Parathyroid adenoma (tissue), 2 donors: ENCODE data around the gene IMMP2L.

Experiments used
- H2AFZ ChIP-seq: fragments of 300-600 bp; sonication (generic); one replicate; pipeline ENCODE4 v1.7.0; 2017; ENCODE audit warnings: antibody characterized with exemption, mild to moderate bottlenecking
- H3K27ac ChIP-seq: fragments of 300-600 bp; sonication (generic); one replicate; pipeline ENCODE4 v1.7.0; 2017
- H3K27me3 ChIP-seq: fragments of 300-600 bp; sonication (generic); one replicate; pipeline ENCODE4 v1.7.0; 2017; ENCODE audit warnings: low read length; ENCODE audit not compliant: control insufficient read depth, insufficient read depth
- H3K36me3 ChIP-seq: fragments of 300-600 bp; sonication (generic); one replicate; pipeline ENCODE4 v1.7.0; 2017; ENCODE audit warnings: low read length; ENCODE audit not compliant: control insufficient read depth, insufficient read depth
- H3K4me1 ChIP-seq: fragments of 300-600 bp; sonication (generic); one replicate; pipeline ENCODE4 v1.7.0; 2017; ENCODE audit warnings: control low read depth
- H3K4me2 ChIP-seq: fragments of 300-600 bp; sonication (generic); one replicate; pipeline ENCODE4 v1.7.0; 2017; ENCODE audit warnings: low read length
- H3K4me3 ChIP-seq: fragments of 300-600 bp; sonication (generic); one replicate; pipeline ENCODE4 v1.7.0; 2017; ENCODE audit warnings: low read depth, low read length
- H3K79me2 ChIP-seq: fragments of 300-600 bp; sonication (generic); one replicate; pipeline ENCODE4 v1.7.0; 2017; ENCODE audit warnings: control low read depth
- H3K9ac ChIP-seq: fragments of 300-600 bp; sonication (generic); one replicate; pipeline ENCODE4 v1.7.0; 2017; ENCODE audit warnings: mild to moderate bottlenecking
- H3K9me3 ChIP-seq: fragments of 300-600 bp; sonication (generic); one replicate; pipeline ENCODE4 v1.7.0; 2017; ENCODE audit warnings: low read length; ENCODE audit not compliant: control insufficient read depth
- CTCF ChIP-seq: fragments of 300-600 bp; sonication (generic); IDR thresholded peaks from one replicate; pipeline ENCODE4 v1.7.0; 2017; ENCODE audit warnings: antibody characterized with exemption, mild to moderate bottlenecking
- donor health status: primary hyperparathyroidism.

IMMP2L gene

GRCh38 chr7:110704225-110704624 is 858.1 kb downstream of the IMMP2L start:
- Histone ChIP-seq H3K27me3 (no peaks in the 10 kb centered on the region), H3K9ac (no peak overlapping the region), H3K9me3 (no peaks in the 10 kb centered on the region), H3K4me3 (no peak overlapping the region), H2AFZ (no peak overlapping the region), H3K27ac (no peak overlapping the region), H3K4me1 (no peaks in the 10 kb centered on the region), H3K36me3 (no peaks in the 10 kb centered on the region), H3K4me2 (no peak overlapping the region), H3K79me2 (no peaks in the 10 kb centered on the region)
- TF ChIP-seq CTCF: no peak

DNA sequence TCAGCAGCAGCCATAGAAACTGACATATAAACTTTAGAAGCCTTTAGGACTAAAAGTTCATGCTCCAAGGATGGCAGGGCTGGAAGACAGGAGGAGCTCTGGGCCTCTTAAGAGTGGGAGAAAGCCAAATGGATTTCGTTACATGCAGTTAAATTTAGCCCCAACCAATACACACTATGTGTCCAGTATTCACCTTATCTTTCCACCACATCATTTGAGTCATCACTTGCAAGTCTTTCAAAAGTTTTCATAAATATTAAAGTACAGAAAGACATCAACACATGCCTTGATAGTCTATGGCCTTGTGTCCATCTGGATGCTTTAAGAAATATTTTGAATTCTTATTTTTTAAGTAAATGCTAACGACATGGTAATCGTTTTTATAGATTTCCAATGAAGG is 863.7 kb downstream of the IMMP2L start:
- no peak for TF ChIP-seq CTCF
- Histone ChIP-seq H3K4me2 (no peak overlapping the region), H3K4me1 (no peaks in the 10 kb centered on the region), H3K27ac (no peak overlapping the region), H3K79me2 (no peaks in the 10 kb centered on the region), H3K27me3 (no peaks in the 10 kb centered on the region), H3K9me3 (no peaks in the 10 kb centered on the region), H3K36me3 (no peaks in the 10 kb centered on the region), H3K4me3 (no peak overlapping the region), H3K9ac (no peak overlapping the region), H2AFZ (no peak overlapping the region)

GRCh38 chr7:110693344-110693743 is 868.9 kb downstream of the IMMP2L start:
- Histone ChIP-seq H2AFZ (no peak overlapping the region), H3K9me3 (no peaks in the 10 kb centered on the region), H3K27ac (no peak overlapping the region), H3K79me2 (no peaks in the 10 kb centered on the region), H3K27me3 (no peaks in the 10 kb centered on the region), H3K9ac (no peak overlapping the region), H3K4me2 (no peak overlapping the region), H3K36me3 (no peaks in the 10 kb centered on the region), H3K4me3 (no peak overlapping the region), H3K4me1 (no peaks in the 10 kb centered on the region)
- TF ChIP-seq CTCF: no peak

DNA sequence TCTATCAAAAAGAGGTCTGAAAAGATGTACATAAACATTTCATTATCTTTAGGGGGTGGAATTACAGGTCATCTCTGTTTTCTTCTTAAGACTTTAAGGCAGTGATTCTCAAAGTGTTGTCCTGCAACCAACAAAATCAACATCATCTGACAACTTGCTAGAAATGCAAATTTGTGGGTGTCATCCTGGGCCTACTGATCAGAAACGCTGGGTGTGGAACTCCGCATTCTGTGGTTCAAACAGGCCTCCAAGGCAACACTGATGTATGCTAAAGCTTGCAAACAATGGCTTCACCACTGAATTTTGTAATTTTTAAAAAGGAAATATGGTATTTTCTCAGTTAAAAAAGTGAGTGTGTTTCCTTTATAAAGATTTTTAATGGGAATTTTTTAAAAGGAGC is 873.4 kb downstream of the IMMP2L start:
- H3K4me2 ChIP-seq: no peak overlapping the region
- no peak for TF ChIP-seq CTCF
- no peaks in the 10 kb centered on the region for H3K36me3 ChIP-seq
- no peak overlapping the region for H3K4me3 ChIP-seq
- H3K27me3 ChIP-seq: no peaks in the 10 kb centered on the region
- H3K27ac ChIP-seq: no peak overlapping the region
- no peak overlapping the region for H2AFZ ChIP-seq
- no peaks in the 10 kb centered on the region for H3K79me2 ChIP-seq
- H3K4me1 ChIP-seq: no peaks in the 10 kb centered on the region
- no peak overlapping the region for H3K9ac ChIP-seq
- no peaks in the 10 kb centered on the region for H3K9me3 ChIP-seq

- H3K27ac ChIP-seq: no peak overlapping the region
- no peaks in the 10 kb centered on the region for H3K9me3 ChIP-seq
- no peak overlapping the region for H2AFZ ChIP-seq
- no peak for TF ChIP-seq CTCF
- H3K79me2 ChIP-seq: no peaks in the 10 kb centered on the region
- no peak overlapping the region for H3K4me2 ChIP-seq
- no peak overlapping the region for H3K4me3 ChIP-seq
- H3K27me3 ChIP-seq: no peaks in the 10 kb centered on the region
- no peak overlapping the region for H3K9ac ChIP-seq
- no peaks in the 10 kb centered on the region for H3K36me3 ChIP-seq
- no peaks in the 10 kb centered on the region for H3K4me1 ChIP-seq
Observed at GRCh38 chr7:110685899-110686298, 876.4 kb downstream of the IMMP2L start.
